Measurements from ENCODE around the gene TEPSIN.

GRCh38 chr17:81218459-81218858, 20.4 kb downstream of the TEPSIN start:
- TF ChIP-seq ZFP3 (CRISPR knock-in tag; IDR thresholded peaks at IDR 0.05) (no peak), ARNTL (CRISPR knock-in tag; IDR thresholded peaks at IDR 0.05; ENCODE audit: borderline replicate concordance, low read depth) (no peak), RARB (CRISPR knock-in tag; IDR thresholded peaks at IDR 0.05) (no peak)

Measured in SK-N-SH treated with all-trans-retinoic acid at 6 μM for 48 hours (cell line).